Measurements from ENCODE around the gene CEP152.
"Not testable (repeated sequence)": the region's sequence is repeated elsewhere in the genome, so short reads cannot be mapped to it uniquely, and the experiment has no call there.

The CEP152 gene

GRCh38 chr15:48810414-48811324 is at the start of gene CEP152:
TSS of gene CEP152 (minus strand) at chr15:48811069. CDS start at chr15:48805649, 5,420 bp downstream.
- DNase-seq: peak; percentile 99

- no peak for DNase-seq
Observed at GRCh38 chr15:48859426-48859825, 48.6 kb upstream of the CEP152 start.

GRCh38 chr15:48858401-48858800 is 47.5 kb upstream of the CEP152 start:
- no peak for DNase-seq

- DNase-seq: no peak
Observed at GRCh38 chr15:48856942-48857341, 46.1 kb upstream of the CEP152 start.

GRCh38 chr15:48855501-48856440 is 44.9 kb upstream of the CEP152 start:
- DNase-seq: peak; percentile 14

- DNase-seq: not testable (repeated sequence)
Observed at GRCh38 chr15:48854434-48854833, 43.6 kb upstream of the CEP152 start.

GRCh38 chr15:48851956-48852355 is 41.1 kb upstream of the CEP152 start:
- DNase-seq: no peak

- no peak for DNase-seq
Observed at GRCh38 chr15:48850648-48851047, 39.8 kb upstream of the CEP152 start.

- DNase-seq: no peak
Observed at GRCh38 chr15:48845123-48845522, 34.3 kb upstream of the CEP152 start.

- peak; percentile 10 for DNase-seq
Observed at GRCh38 chr15:48842501-48842900, 31.6 kb upstream of the CEP152 start.

- DNase-seq: no peak
Observed at GRCh38 chr15:48834756-48835155, 23.9 kb upstream of the CEP152 start.

GRCh38 chr15:48833526-48834239 is 22.8 kb upstream of the CEP152 start:
- no peak for DNase-seq

GRCh38 chr15:48832648-48833047 is 21.8 kb upstream of the CEP152 start:
- no peak for DNase-seq

- DNase-seq: no peak
Observed at GRCh38 chr15:48828906-48829305, 18.0 kb upstream of the CEP152 start.

GRCh38 chr15:48828471-48828870 is 17.6 kb upstream of the CEP152 start:
- no peak for DNase-seq

- no peak for DNase-seq
Observed at GRCh38 chr15:48825075-48825474, 14.2 kb upstream of the CEP152 start.

- no peak for DNase-seq
Observed at GRCh38 chr15:48823706-48824105, 12.8 kb upstream of the CEP152 start.

- no peak for DNase-seq
Observed at GRCh38 chr15:48823237-48823636, 12.4 kb upstream of the CEP152 start.

- DNase-seq: no peak
Observed at GRCh38 chr15:48814286-48814685, 3.4 kb upstream of the CEP152 start.

GRCh38 chr15:48811325-48811958 is 573 bp upstream of the CEP152 start:
- DNase-seq: no peak

- DNase-seq: no peak
Observed at GRCh38 chr15:48806151-48806550, 4.7 kb downstream of the CEP152 start.

GRCh38 chr15:48805591-48805990 is 5.3 kb downstream of the CEP152 start:
- DNase-seq: no peak
